Suprapubic skin (tissue), 3 donors: ENCODE measurements around the gene ZNF35.

Source experiments
- POLR2A ChIP-seq, 2 donors: fragments of 450-650 bp; IDR thresholded peaks; one replicate each; pipeline ENCODE4 v1.6.1; 2017; ENCODE audit warnings: antibody characterized with exemption in 2 of 2, mild to moderate bottlenecking in 2 of 2, moderate library complexity in 2 of 2
- TF ChIP-seq, protein P1 (sequence below), 2 donors: fragments of 200-600 bp in 1 of 2; fragments of 450-650 bp in 1 of 2; sonication (generic) in 1 of 2; IDR thresholded peaks; one replicate each; pipeline ENCODE4 v1.5.1; 2016 to 2019; ENCODE audit warnings: antibody characterized with exemption in 2 of 2, mild to moderate bottlenecking in 1 of 2, moderate library complexity in 1 of 2

DNA sequence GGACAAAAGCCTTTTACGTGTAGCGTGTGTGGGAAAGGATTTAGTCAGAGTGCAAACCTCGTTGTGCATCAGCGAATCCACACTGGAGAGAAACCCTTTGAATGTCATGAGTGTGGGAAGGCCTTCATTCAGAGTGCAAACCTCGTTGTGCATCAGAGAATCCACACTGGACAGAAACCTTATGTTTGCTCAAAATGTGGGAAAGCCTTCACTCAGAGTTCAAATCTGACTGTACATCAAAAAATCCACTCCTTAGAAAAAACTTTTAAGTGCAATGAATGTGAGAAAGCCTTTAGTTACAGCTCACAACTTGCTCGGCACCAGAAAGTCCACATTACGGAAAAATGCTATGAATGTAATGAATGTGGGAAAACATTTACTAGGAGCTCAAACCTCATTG lies 10.5 kb downstream of the ZNF35 start:
- TF ChIP-seq, protein P1, sequence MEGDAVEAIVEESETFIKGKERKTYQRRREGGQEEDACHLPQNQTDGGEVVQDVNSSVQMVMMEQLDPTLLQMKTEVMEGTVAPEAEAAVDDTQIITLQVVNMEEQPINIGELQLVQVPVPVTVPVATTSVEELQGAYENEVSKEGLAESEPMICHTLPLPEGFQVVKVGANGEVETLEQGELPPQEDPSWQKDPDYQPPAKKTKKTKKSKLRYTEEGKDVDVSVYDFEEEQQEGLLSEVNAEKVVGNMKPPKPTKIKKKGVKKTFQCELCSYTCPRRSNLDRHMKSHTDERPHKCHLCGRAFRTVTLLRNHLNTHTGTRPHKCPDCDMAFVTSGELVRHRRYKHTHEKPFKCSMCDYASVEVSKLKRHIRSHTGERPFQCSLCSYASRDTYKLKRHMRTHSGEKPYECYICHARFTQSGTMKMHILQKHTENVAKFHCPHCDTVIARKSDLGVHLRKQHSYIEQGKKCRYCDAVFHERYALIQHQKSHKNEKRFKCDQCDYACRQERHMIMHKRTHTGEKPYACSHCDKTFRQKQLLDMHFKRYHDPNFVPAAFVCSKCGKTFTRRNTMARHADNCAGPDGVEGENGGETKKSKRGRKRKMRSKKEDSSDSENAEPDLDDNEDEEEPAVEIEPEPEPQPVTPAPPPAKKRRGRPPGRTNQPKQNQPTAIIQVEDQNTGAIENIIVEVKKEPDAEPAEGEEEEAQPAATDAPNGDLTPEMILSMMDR (IDR thresholded peaks at IDR 0.05), result no peak
- TF ChIP-seq POLR2A (IDR thresholded peaks at IDR 0.05), result no peak
